ES-I3 (cell line): ENCODE data around the gene DYNC1I2.
"Not testable (repeated sequence)": the region's sequence is repeated elsewhere in the genome, so short reads cannot be mapped to it uniquely, and the experiment has no call there.

ENCODE experiments used
- H3K36me3 ChIP-seq: 2 replicates; pipeline ENCODE4 v1.6.1; 2013; ENCODE audit warnings: mild to moderate bottlenecking, low read length, control low read depth, moderate library complexity; ENCODE audit not compliant: insufficient read depth
- H3K4me1 ChIP-seq: 2 replicates; pipeline ENCODE4 v1.6.1; 2013; ENCODE audit warnings: mild to moderate bottlenecking, control low read depth, low read length; ENCODE audit not compliant: insufficient read depth
- H3K9ac ChIP-seq: 2 replicates; pipeline ENCODE4 v1.6.1; 2013; ENCODE audit warnings: low read depth, mild to moderate bottlenecking, low read length, moderate library complexity
- H3K9me3 ChIP-seq: 2 replicates; pipeline ENCODE4 v1.6.1; 2013; ENCODE audit warnings: mild to moderate bottlenecking, low read length, moderate library complexity; ENCODE audit not compliant: control insufficient read depth, insufficient read depth

Gene DYNC1I2

GRCh38 chr2:171774581-171774980, 87.3 kb downstream of the DYNC1I2 start:
- not testable (repeated sequence) for H3K9ac ChIP-seq, H3K4me1 ChIP-seq, H3K36me3 ChIP-seq
- peaks cover 11% of the 10 kb centered on the region; the same call in 1 of the 2 replicates for H3K9me3 ChIP-seq

- Histone ChIP-seq H3K36me3 (no peaks in the 10 kb centered on the region), H3K4me1 (no peaks in the 10 kb centered on the region), H3K9me3 (peaks cover 6% of the 10 kb centered on the region; the same call in 1 of the 2 replicates), H3K9ac (no peak overlapping the region)
Measured at GRCh38 chr2:171778515-171778914, 91.2 kb downstream of the DYNC1I2 start.

- Histone ChIP-seq H3K9me3 (no peaks in the 10 kb centered on the region), H3K9ac (no peak overlapping the region), H3K4me1 (peaks cover 15% of the 10 kb centered on the region), H3K36me3 (peaks cover 5% of the 10 kb centered on the region)
Measured at GRCh38 chr2:171785450-171785849, 98.2 kb downstream of the DYNC1I2 start.

GRCh38 chr2:171787333-171788072, 100.2 kb downstream of the DYNC1I2 start:
- no peak overlapping the region for H3K9ac ChIP-seq
- H3K9me3 ChIP-seq, result no peaks in the 10 kb centered on the region
- H3K4me1 ChIP-seq, result peaks cover 15% of the 10 kb centered on the region
- H3K36me3 ChIP-seq, result peaks cover 5% of the 10 kb centered on the region

- peaks cover 15% of the 10 kb centered on the region for H3K4me1 ChIP-seq
- no peaks in the 10 kb centered on the region for H3K9me3 ChIP-seq
- no peak overlapping the region for H3K9ac ChIP-seq
- peaks cover 5% of the 10 kb centered on the region for H3K36me3 ChIP-seq
Measured at GRCh38 chr2:171788316-171788993, 101.2 kb downstream of the DYNC1I2 start.

- peaks cover 18% of the 10 kb centered on the region for H3K4me1 ChIP-seq
- no peak overlapping the region for H3K9ac ChIP-seq
- no peaks in the 10 kb centered on the region for H3K9me3 ChIP-seq
- peaks cover 3% of the 10 kb centered on the region for H3K36me3 ChIP-seq
Measured at GRCh38 chr2:171789956-171790355, 102.7 kb downstream of the DYNC1I2 start.

GRCh38 chr2:171791361-171791760, 104.1 kb downstream of the DYNC1I2 start:
- Histone ChIP-seq H3K36me3 (peaks cover 3% of the 10 kb centered on the region; the same call in 1 of the 2 replicates), H3K9me3 (no peaks in the 10 kb centered on the region), H3K9ac (no peak overlapping the region), H3K4me1 (peaks cover 23% of the 10 kb centered on the region)

GRCh38 chr2:171792157-171792556, 104.9 kb downstream of the DYNC1I2 start:
- Histone ChIP-seq H3K4me1 (peaks cover 23% of the 10 kb centered on the region), H3K9me3 (no peaks in the 10 kb centered on the region), H3K9ac (no peak overlapping the region), H3K36me3 (no peaks in the 10 kb centered on the region)

GRCh38 chr2:171792886-171793580, 105.8 kb downstream of the DYNC1I2 start:
- Histone ChIP-seq H3K36me3 (no peaks in the 10 kb centered on the region), H3K9ac (no peak overlapping the region), H3K4me1 (peaks cover 18% of the 10 kb centered on the region), H3K9me3 (no peaks in the 10 kb centered on the region)

GRCh38 chr2:171793691-171794678, 106.7 kb downstream of the DYNC1I2 start:
- H3K9me3 ChIP-seq, result no peaks in the 10 kb centered on the region
- H3K36me3 ChIP-seq, result no peaks in the 10 kb centered on the region
- H3K4me1 ChIP-seq, result peaks cover 9% of the 10 kb centered on the region
- H3K9ac ChIP-seq, result no peak overlapping the region

GRCh38 chr2:171794918-171795317, 107.6 kb downstream of the DYNC1I2 start:
- H3K36me3 ChIP-seq, result no peaks in the 10 kb centered on the region; the same call in 1 of the 2 replicates
- no peak overlapping the region for H3K9ac ChIP-seq
- peaks cover 8% of the 10 kb centered on the region for H3K4me1 ChIP-seq
- H3K9me3 ChIP-seq, result no peaks in the 10 kb centered on the region
